Erythroblast (primary cell): Measurements from ENCODE around the gene BLID.

ENCODE experiments used
- GATA1 ChIP-seq: IDR thresholded peaks from 2 replicates; pipeline ENCODE4 v1.6.1; 2011; ENCODE audit warnings: low read depth, mild to moderate bottlenecking, control low read depth, low read length, moderate library complexity
- POLR2A ChIP-seq: IDR thresholded peaks from 2 replicates; pipeline ENCODE4 v1.6.1; 2011; ENCODE audit warnings: mild to moderate bottlenecking, low read length

GRCh38 chr11:122159173-122159721, 43.2 kb upstream of the BLID start:
- TF ChIP-seq POLR2A: no peak
- no peak for TF ChIP-seq GATA1
